Muscle of leg (tissue), 11 donors: ENCODE measurements around the gene CLCF1. TPM values are rescaled to one million over a fixed set of nuclear protein-coding genes. Genes with fewer than 3 reads are reported as not detected.
A peak's percentile ranks its signal among the peaks of the same experiment; 100 is the strongest.

Experiments
- DNase-seq: peaks from one replicate; pipeline ENCODE4 v3.0.0; 2013
- H3K27ac ChIP-seq: one replicate; pipeline ENCODE4 v1.5.1; 2013; ENCODE audit warnings: mild to moderate bottlenecking, low read length, control low read depth
- H3K27me3 ChIP-seq: one replicate; pipeline ENCODE4 v1.6.1; 2013; ENCODE audit warnings: low read length; ENCODE audit not compliant: control insufficient read depth, insufficient read depth
- H3K36me3 ChIP-seq: one replicate; pipeline ENCODE4 v1.6.1; 2013; ENCODE audit warnings: low read length; ENCODE audit not compliant: control insufficient read depth, insufficient read depth
- H3K4me1 ChIP-seq: one replicate; pipeline ENCODE4 v1.6.1; 2013; ENCODE audit warnings: low read length; ENCODE audit not compliant: control insufficient read depth, insufficient read depth
- H3K4me3 ChIP-seq: one replicate; pipeline ENCODE4 v1.5.1; 2013; ENCODE audit warnings: low read length, control low read depth
- H3K9me3 ChIP-seq: replicated peaks from 2 replicates; pipeline ENCODE4 v1.6.1; 2013; ENCODE audit warnings: low read depth, low read length; ENCODE audit not compliant: control insufficient read depth
- WGBS: methylation state at CpG from one replicate; pipeline ENCODE4 v1.1.5; 2013; ENCODE audit warnings: missing lambda C conversion rate; ENCODE audit not compliant: insufficient coverage; 5-methylcytosine and 5-hydroxymethylcytosine counted together
- polyA plus RNA-seq, 8 donors: library from polyadenylated mRNA; unstranded; fragments of 120-200 nt; gene quantifications; one replicate each; pipeline versions ENCODE4 v1.2.1 to v1.2.3, GENCODE V29; 2013; ENCODE audit warnings: inconsistent platforms in 1 of 8, low replicate concordance in 1 of 8; ENCODE audit not compliant: insufficient read length in 8 of 8, insufficient read depth in 1 of 8
- total RNA-seq: library from RNA; stranded (reverse); fragments of 120-200 nt; gene quantifications from one replicate; pipeline ENCODE4 v1.2.4, GENCODE V29; 2013

Gene CLCF1
- total and polyA plus RNA-seq, 9 donors = 2.0 to 4.8 (median 4.0) TPM

- 64% methylated on average over 13 of the region's 19 CpGs for WGBS
- Histone ChIP-seq H3K4me3 (no peak overlapping the region), H3K27me3 (no peaks in the 10 kb centered on the region), H3K36me3 (peaks cover 62% of the 10 kb centered on the region), H3K27ac (no peak overlapping the region), H3K9me3 (no peaks in the 10 kb centered on the region), H3K4me1 (peaks cover 39% of the 10 kb centered on the region)
- DNase-seq = no peak
Measured at GRCh38 chr11:67395555-67396258, 22.3 kb upstream of the CLCF1 start.

DNA sequence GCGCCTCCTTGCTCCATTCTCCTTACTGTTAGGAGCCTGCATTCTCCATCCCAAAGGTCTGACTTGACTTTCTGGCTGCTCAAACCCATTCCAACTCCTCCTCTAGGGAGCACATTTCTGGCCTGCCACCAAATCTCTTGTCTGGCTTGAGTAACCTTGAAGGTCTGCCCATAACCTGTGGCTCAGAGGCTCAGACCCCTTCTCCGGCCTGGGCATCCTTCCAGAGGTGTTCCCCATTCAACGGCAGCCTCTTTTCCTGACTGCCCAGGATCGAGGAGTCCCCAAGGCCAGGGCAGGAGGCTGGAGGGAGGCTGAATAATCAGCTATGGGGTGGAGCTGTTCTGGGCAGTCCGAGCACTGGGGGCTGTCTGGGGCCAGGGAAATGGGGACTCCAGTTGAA is 20.6 kb upstream of the CLCF1 start:
- H3K4me1 ChIP-seq = peaks cover 29% of the 10 kb centered on the region
- H3K27me3 ChIP-seq = no peaks in the 10 kb centered on the region
- peaks cover 48% of the 10 kb centered on the region for H3K36me3 ChIP-seq

DNA sequence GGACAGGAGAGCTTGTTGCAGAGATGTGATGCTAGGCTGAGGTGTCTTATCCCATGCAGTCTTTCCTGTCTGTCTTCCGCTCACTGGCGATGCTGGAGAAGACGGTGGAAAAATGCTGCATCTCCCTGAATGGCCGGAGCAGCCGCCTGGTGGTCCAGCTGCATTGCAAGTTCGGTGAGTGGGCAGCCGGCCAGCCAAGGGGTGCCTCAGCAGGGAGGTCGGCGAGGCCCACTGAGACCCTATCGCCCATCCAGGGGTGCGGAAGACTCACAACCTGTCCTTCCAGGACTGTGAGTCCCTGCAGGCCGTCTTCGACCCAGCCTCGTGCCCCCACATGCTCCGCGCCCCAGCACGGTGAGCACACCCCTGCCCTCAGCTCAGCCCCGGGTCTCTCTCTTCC is 20.0 kb upstream of the CLCF1 start:
- H3K4me3 ChIP-seq = no peak overlapping the region
- no peaks in the 10 kb centered on the region for H3K9me3 ChIP-seq
- no peaks in the 10 kb centered on the region for H3K27me3 ChIP-seq
- no peak for DNase-seq
- 93% methylated on average over 17 of the region's 18 CpGs for whole genome bisulfite sequencing
- peaks cover 43% of the 10 kb centered on the region for H3K36me3 ChIP-seq
- H3K4me1 ChIP-seq = peaks cover 29% of the 10 kb centered on the region
- no peak overlapping the region for H3K27ac ChIP-seq

More for the DNA sequence above, 20.6 kb upstream of the CLCF1 start:
- WGBS = 60% methylated on average over 5 of the region's 5 CpGs
- Histone ChIP-seq H3K27ac (no peak overlapping the region), H3K9me3 (no peaks in the 10 kb centered on the region), H3K4me3 (no peak overlapping the region)
- DNase-seq = no peak

GRCh38 chr11:67392183-67392715 is 18.9 kb upstream of the CLCF1 start:
- Histone ChIP-seq H3K4me1 (peaks cover 27% of the 10 kb centered on the region), H3K27me3 (no peaks in the 10 kb centered on the region), H3K9me3 (no peaks in the 10 kb centered on the region), H3K27ac (peak overlapping the region; percentile 31), H3K36me3 (peaks cover 31% of the 10 kb centered on the region), H3K4me3 (peak overlapping the region; percentile 84)
- DNase-seq = no peak
- 9% methylated on average over 26 of the region's 31 CpGs for WGBS

DNA sequence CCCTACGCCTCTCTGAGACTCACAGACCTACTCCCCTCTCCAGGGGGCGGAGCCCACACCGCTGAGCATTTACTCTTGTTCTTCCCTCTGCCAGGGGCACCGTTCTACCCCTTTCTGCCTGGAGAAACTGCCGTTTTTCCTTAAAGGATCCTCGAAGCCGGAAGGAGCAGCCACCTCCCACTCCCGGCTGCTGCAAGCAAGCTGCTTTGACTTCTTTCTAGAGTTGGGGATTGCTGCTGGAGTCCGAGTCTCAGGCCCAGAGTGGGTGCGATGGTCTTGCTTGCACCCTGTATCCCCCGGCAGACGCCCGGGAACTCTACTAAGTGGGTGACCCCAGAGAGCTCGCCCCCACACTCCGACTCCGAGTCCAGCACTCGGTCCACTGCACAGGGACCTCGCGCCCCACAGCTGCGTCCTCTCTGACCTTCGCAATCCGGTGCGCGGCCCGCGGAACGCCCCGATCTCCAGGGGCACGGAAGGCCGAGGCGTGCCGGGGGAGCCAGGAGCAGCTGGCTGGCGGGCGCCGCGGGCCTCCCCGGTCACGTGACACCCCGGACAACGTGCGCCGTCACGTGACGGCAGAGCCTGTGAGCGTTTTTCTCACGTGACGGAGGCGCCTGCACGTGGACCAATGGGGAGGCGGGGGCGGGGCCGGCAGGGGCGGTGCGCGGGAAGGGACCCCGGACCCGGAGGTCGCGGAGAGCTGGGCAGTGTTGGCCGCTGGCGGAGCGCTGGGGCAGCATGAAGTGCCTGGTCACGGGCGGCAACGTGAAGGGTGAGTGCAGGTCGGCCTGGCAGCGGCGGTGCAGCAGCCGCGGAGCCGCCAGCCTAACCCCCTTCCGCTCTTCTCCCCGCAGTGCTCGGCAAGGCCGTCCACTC is 18.1 kb upstream of the CLCF1 start, which contains the start of gene RAD9A:
TSS of gene RAD9A (plus strand) at position 683 of the 879 bp plus-strand sequence. CDS start at position 742, 59 bp downstream.
- under 1% methylated on average over 66 of the region's 75 CpGs for WGBS
- peak; percentile 98 for DNase-seq
- Histone ChIP-seq H3K4me1 (peaks cover 19% of the 10 kb centered on the region), H3K27me3 (no peaks in the 10 kb centered on the region), H3K4me3 (peak within 1 kb of the TSS; percentile 84), H3K36me3 (peaks cover 24% of the 10 kb centered on the region), H3K27ac (peak within 1 kb of the TSS; percentile 88), H3K9me3 (no peaks in the 10 kb centered on the region)

DNA sequence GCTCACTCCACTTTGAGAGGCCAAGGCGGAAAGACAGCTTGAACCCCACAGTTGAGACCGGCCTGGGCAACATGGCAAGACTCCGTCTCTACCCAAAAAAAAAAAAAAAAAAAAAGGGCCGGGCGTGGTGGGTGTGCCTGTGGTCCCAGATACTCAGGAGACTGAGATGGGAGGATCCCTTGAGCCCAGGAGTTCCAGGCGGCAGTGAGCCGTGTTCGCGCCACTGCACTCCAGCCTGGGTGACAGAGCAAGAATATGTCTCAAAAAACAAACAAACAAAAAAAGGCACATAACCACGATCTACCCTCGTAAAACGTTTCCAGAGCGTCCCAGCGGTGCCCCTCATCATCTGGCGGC is 17.5 kb upstream of the CLCF1 start:
- peaks cover 16% of the 10 kb centered on the region for H3K4me1 ChIP-seq
- H3K27ac ChIP-seq = peak overlapping the region; percentile 88

DNA sequence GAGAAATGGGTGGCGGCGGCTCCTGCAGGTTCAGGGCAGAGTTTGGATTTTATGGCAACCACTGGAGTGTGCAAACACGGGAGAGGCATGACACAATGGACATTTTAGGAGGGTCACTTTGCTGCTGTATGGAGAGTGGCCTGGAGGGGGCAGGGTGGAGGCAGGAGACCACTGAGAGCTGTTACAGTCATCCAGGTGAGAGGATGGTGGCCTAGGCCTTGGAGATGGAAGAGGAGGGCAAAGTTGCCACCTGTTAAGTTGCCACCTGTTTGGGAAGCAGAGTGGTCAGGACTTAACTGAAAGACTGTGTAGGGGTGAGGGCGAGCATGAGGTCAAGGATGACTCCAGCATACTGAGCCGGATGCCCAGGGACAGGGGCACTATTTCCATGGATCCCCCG is 16.1 kb upstream of the CLCF1 start:
- WGBS = 56% methylated on average over 4 of the region's 6 CpGs
- peaks cover 16% of the 10 kb centered on the region for H3K4me1 ChIP-seq
- H3K4me3 ChIP-seq = no peak overlapping the region
- DNase-seq = no peak
- H3K9me3 ChIP-seq = no peaks in the 10 kb centered on the region
- H3K27me3 ChIP-seq = peaks cover 2% of the 10 kb centered on the region
- H3K36me3 ChIP-seq = peaks cover 11% of the 10 kb centered on the region
- H3K27ac ChIP-seq = no peak overlapping the region

More for the DNA sequence above, 17.5 kb upstream of the CLCF1 start:
- peaks cover 18% of the 10 kb centered on the region for H3K36me3 ChIP-seq
- H3K27me3 ChIP-seq = peaks cover under 1% of the 10 kb centered on the region
- peak overlapping the region; percentile 84 for H3K4me3 ChIP-seq
- WGBS = 1% methylated on average over 10 of the region's 15 CpGs
- DNase-seq = no peak
- H3K9me3 ChIP-seq = no peaks in the 10 kb centered on the region

DNA sequence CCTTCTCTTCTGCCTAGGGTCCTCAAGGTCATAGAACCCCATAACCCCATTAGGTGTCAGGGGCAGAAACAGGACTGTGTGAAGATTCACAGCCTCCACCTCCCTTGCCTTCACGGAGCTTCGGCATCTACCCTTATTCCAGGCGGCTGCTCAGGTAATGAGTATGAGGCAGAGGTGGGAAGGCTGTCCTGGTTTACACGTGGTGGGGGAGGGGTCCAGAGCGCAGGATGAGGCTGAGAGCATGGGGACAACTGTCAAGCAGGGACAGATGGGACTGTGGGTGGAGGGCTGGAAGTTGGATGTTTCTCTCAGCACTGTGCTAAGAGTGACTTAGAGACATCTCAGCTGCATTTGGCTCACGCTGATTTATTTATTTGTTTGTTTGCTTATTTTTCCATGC is 14.1 kb upstream of the CLCF1 start:
- Histone ChIP-seq H3K27me3 (peaks cover 4% of the 10 kb centered on the region), H3K36me3 (no peaks in the 10 kb centered on the region), H3K4me3 (no peak overlapping the region), H3K27ac (no peak overlapping the region), H3K9me3 (no peaks in the 10 kb centered on the region), H3K4me1 (peaks cover 13% of the 10 kb centered on the region)
- WGBS = 22% methylated on average over 2 of the region's 6 CpGs
- DNase-seq = no peak

DNA sequence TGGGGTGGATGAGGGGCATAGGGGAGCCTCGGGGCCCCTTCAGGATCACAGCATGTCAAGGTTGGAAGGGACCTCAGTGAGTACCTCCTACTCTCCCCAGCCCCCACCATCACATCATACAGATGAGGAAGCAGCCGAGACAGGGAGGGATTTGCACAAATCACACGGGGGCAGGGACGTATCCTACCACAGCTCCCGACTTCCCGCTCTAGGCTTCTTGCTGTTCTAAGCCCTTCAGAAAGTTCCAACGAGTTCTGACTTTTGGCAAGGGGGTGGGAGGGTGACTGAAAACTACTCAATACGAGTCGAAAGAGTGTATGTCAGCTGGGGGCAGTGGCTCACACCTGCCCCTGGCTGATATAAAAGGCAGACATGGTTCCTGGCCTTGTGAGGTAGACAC is 13.7 kb upstream of the CLCF1 start:
- Histone ChIP-seq H3K36me3 (no peaks in the 10 kb centered on the region), H3K27ac (no peak overlapping the region), H3K4me3 (no peak overlapping the region), H3K27me3 (peaks cover 7% of the 10 kb centered on the region), H3K9me3 (no peaks in the 10 kb centered on the region), H3K4me1 (peaks cover 13% of the 10 kb centered on the region)
- 7% methylated on average over 3 of the region's 9 CpGs for WGBS
- no peak for DNase-seq

- H3K4me3 ChIP-seq = no peak overlapping the region
- H3K27me3 ChIP-seq = peaks cover 12% of the 10 kb centered on the region
- H3K36me3 ChIP-seq = no peaks in the 10 kb centered on the region
- no peaks in the 10 kb centered on the region for H3K9me3 ChIP-seq
- peaks cover 4% of the 10 kb centered on the region for H3K4me1 ChIP-seq
- WGBS = 90% methylated on average over 2 of the region's 3 CpGs
- no peak for DNase-seq
- no peak overlapping the region for H3K27ac ChIP-seq
Measured at GRCh38 chr11:67384851-67385366, 11.5 kb upstream of the CLCF1 start.
